HEK293 (cell line): Measurements from ENCODE around the gene TEP1.

ENCODE experiments used
- HOXC10 ChIP-seq: sonication (generic); formaldehyde crosslinking; IDR thresholded peaks from 2 replicates; pipeline ENCODE4 v1.8.1; 2023; ENCODE audit warnings: mild to moderate bottlenecking, missing genetic modification reagents
- KLF16 ChIP-seq: fragments of 450-650 bp; formaldehyde crosslinking; IDR thresholded peaks from 2 replicates; pipeline ENCODE4 v1.5.1; 2017; ENCODE audit warnings: missing biosample characterization, missing genetic modification characterization
- KLF9 ChIP-seq: fragments of 450-650 bp; formaldehyde crosslinking; IDR thresholded peaks from 2 replicates; pipeline ENCODE4 v1.5.1; 2016; ENCODE audit warnings: missing biosample characterization, missing genetic modification characterization, low read depth
- PRDM1 ChIP-seq: fragments of 450-650 bp; formaldehyde crosslinking; IDR thresholded peaks from 2 replicates; pipeline ENCODE4; 2016; ENCODE audit warnings: missing biosample characterization, missing genetic modification characterization
- SCRT2 ChIP-seq: fragments of 450-650 bp; formaldehyde crosslinking; IDR thresholded peaks from 2 replicates; pipeline ENCODE4 v1.5.1; 2016; ENCODE audit warnings: missing biosample characterization, missing genetic modification characterization
- TCF7L2 ChIP-seq: IDR thresholded peaks from 2 replicates; pipeline ENCODE4 v1.6.1; 2011; ENCODE audit warnings: low read depth, mild to moderate bottlenecking, inconsistent platforms, low read length, moderate library complexity, borderline replicate concordance
- ZBTB21 ChIP-seq: fragments of 450-650 bp; formaldehyde crosslinking; IDR thresholded peaks from 2 replicates; pipeline ENCODE4 v1.5.1; 2017; ENCODE audit warnings: missing biosample characterization, missing genetic modification characterization
- ZFP41 ChIP-seq: fragments of 450-650 bp; formaldehyde crosslinking; IDR thresholded peaks from 2 replicates; pipeline ENCODE4 v1.5.1; 2016; ENCODE audit warnings: missing biosample characterization, missing genetic modification characterization, borderline replicate concordance
- ZNF121 ChIP-seq: fragments of 450-650 bp; formaldehyde crosslinking; IDR thresholded peaks from 2 replicates; pipeline ENCODE4 v1.5.1; 2016; ENCODE audit warnings: missing biosample characterization, missing genetic modification characterization
- ZNF184 ChIP-seq: fragments of 450-650 bp; IDR thresholded peaks from 2 replicates; pipeline ENCODE4 v1.5.1; 2018; ENCODE audit warnings: missing biosample characterization, mild to moderate bottlenecking, missing genetic modification characterization
- ZNF239 ChIP-seq: fragments of 450-650 bp; formaldehyde crosslinking; IDR thresholded peaks from 2 replicates; pipeline ENCODE4 v1.5.1; 2016; ENCODE audit warnings: missing biosample characterization, missing genetic modification characterization
- ZNF350 ChIP-seq: fragments of 450-650 bp; formaldehyde crosslinking; IDR thresholded peaks from 2 replicates; pipeline ENCODE4 v1.5.0; 2017; ENCODE audit warnings: missing biosample characterization, mild to moderate bottlenecking, missing genetic modification characterization
- ZNF394 ChIP-seq: fragments of 450-650 bp; formaldehyde crosslinking; IDR thresholded peaks from 2 replicates; pipeline ENCODE4 v1.5.1; 2016; ENCODE audit warnings: missing biosample characterization, missing genetic modification characterization, mild to moderate bottlenecking, moderate library complexity, borderline replicate concordance
- ZNF433 ChIP-seq: fragments of 450-650 bp; formaldehyde crosslinking; IDR thresholded peaks from 2 replicates; pipeline ENCODE4 v1.5.1; 2016; ENCODE audit warnings: missing biosample characterization, missing genetic modification characterization, low read depth
- ZNF510 ChIP-seq: fragments of 450-650 bp; formaldehyde crosslinking; IDR thresholded peaks from 2 replicates; pipeline ENCODE4 v1.5.1; 2018; ENCODE audit warnings: mild to moderate bottlenecking, missing genetic modification characterization, missing biosample characterization; ENCODE audit not compliant: insufficient replicate concordance
- ZNF521 ChIP-seq: fragments of 450-650 bp; formaldehyde crosslinking; IDR thresholded peaks from 2 replicates; pipeline ENCODE4 v1.5.1; 2017; ENCODE audit warnings: missing biosample characterization, mild to moderate bottlenecking, missing genetic modification characterization
- ZNF530 ChIP-seq: fragments of 450-650 bp; formaldehyde crosslinking; IDR thresholded peaks from 2 replicates; pipeline ENCODE4 v1.5.1; 2016; ENCODE audit warnings: low read depth, missing biosample characterization, missing genetic modification characterization
- ZNF561 ChIP-seq: fragments of 450-650 bp; IDR thresholded peaks from 2 replicates; pipeline ENCODE4 v1.5.1; 2018; ENCODE audit warnings: missing biosample characterization, missing genetic modification characterization, borderline replicate concordance
- ZNF670 ChIP-seq: fragments of 450-650 bp; formaldehyde crosslinking; IDR thresholded peaks from 2 replicates; pipeline ENCODE4 v1.5.1; 2016; ENCODE audit warnings: missing biosample characterization, missing genetic modification characterization, low read depth
- ZNF768 ChIP-seq: fragments of 450-650 bp; formaldehyde crosslinking; IDR thresholded peaks from 2 replicates; pipeline ENCODE4 v1.5.1; 2018; ENCODE audit warnings: missing biosample characterization, mild to moderate bottlenecking, missing genetic modification characterization
- ZNF791 ChIP-seq: fragments of 450-650 bp; formaldehyde crosslinking; IDR thresholded peaks from 2 replicates; pipeline ENCODE4 v1.5.1; 2016; ENCODE audit warnings: missing biosample characterization, missing genetic modification characterization
- ZNF792 ChIP-seq: fragments of 450-650 bp; formaldehyde crosslinking; IDR thresholded peaks from 2 replicates; pipeline ENCODE4 v1.5.1; 2016; ENCODE audit warnings: missing biosample characterization, missing genetic modification characterization
- ZNF837 ChIP-seq: fragments of 450-650 bp; formaldehyde crosslinking; IDR thresholded peaks from 2 replicates; pipeline ENCODE4 v1.5.1; 2016; ENCODE audit warnings: missing biosample characterization, missing genetic modification characterization
- ZSCAN16 ChIP-seq: fragments of 450-650 bp; formaldehyde crosslinking; IDR thresholded peaks from 2 replicates; pipeline ENCODE4 v1.5.1; 2016; ENCODE audit warnings: missing biosample characterization, missing genetic modification characterization
- ZSCAN23 ChIP-seq: fragments of 450-650 bp; formaldehyde crosslinking; IDR thresholded peaks from 2 replicates; pipeline ENCODE4 v1.5.1; 2016; ENCODE audit warnings: missing biosample characterization, missing genetic modification characterization
- ZXDB ChIP-seq: fragments of 450-650 bp; formaldehyde crosslinking; IDR thresholded peaks from 2 replicates; pipeline ENCODE4 v1.5.1; 2016; ENCODE audit warnings: missing biosample characterization, missing genetic modification characterization
- TF ChIP-seq, protein P1 (sequence below): fragments of 450-650 bp; formaldehyde crosslinking; IDR thresholded peaks from 2 replicates; pipeline ENCODE4 v1.5.1; 2016; ENCODE audit warnings: missing biosample characterization, missing genetic modification characterization
- TF ChIP-seq, protein P2 (sequence below): fragments of 450-650 bp; formaldehyde crosslinking; IDR thresholded peaks from 2 replicates; pipeline ENCODE4 v1.5.1; 2016; ENCODE audit warnings: missing biosample characterization, missing genetic modification characterization
- TF ChIP-seq, protein P3 (sequence below): fragments of 450-650 bp; IDR thresholded peaks from 2 replicates; pipeline ENCODE4 v1.5.1; 2018; ENCODE audit warnings: missing biosample characterization, missing genetic modification characterization
- TF ChIP-seq, protein P4 (sequence below): fragments of 450-650 bp; formaldehyde crosslinking; IDR thresholded peaks from 2 replicates; pipeline ENCODE4 v1.5.1; 2016; ENCODE audit warnings: missing biosample characterization, missing genetic modification characterization
- TF ChIP-seq, protein P5 (sequence below): fragments of 450-650 bp; formaldehyde crosslinking; IDR thresholded peaks from 2 replicates; pipeline ENCODE4 v1.5.1; 2017; ENCODE audit warnings: missing biosample characterization, missing genetic modification characterization

TEP1 gene

DNA sequence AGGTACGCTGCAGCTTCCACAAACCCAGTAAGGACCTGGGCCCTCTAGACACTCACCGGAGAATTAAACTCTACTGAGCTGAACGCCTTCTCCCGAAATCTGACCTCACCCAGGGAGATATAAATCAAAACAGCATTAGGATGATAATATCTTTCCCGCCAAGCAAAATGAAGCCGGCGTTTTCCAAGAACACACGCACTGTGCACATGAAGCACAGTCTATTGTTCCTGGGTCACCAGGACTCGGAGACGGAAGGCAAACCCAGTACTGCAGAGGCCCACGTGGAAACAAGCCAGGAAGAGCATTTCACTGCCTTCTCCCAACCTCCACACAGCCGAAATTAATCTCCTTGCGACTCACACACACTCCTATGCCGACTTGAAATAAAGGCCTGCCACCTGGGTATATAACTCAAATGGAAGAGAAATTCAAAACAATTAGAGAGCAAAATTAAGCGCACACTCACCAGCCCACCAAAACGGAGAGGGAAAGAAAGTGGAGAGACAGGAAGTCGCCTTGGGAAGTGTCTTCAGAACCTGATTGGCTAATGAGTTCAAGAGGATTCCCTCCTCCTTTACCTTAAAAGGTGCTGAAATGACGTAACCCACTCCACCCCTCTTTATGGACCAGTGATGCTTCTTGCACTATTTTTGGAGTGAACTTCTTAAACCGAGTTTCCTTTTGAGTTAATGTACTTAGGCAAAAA is 80.4 kb downstream of the TEP1 start, which contains the start of gene CCNB1IP1 (continued):
- TF ChIP-seq, protein P1, sequence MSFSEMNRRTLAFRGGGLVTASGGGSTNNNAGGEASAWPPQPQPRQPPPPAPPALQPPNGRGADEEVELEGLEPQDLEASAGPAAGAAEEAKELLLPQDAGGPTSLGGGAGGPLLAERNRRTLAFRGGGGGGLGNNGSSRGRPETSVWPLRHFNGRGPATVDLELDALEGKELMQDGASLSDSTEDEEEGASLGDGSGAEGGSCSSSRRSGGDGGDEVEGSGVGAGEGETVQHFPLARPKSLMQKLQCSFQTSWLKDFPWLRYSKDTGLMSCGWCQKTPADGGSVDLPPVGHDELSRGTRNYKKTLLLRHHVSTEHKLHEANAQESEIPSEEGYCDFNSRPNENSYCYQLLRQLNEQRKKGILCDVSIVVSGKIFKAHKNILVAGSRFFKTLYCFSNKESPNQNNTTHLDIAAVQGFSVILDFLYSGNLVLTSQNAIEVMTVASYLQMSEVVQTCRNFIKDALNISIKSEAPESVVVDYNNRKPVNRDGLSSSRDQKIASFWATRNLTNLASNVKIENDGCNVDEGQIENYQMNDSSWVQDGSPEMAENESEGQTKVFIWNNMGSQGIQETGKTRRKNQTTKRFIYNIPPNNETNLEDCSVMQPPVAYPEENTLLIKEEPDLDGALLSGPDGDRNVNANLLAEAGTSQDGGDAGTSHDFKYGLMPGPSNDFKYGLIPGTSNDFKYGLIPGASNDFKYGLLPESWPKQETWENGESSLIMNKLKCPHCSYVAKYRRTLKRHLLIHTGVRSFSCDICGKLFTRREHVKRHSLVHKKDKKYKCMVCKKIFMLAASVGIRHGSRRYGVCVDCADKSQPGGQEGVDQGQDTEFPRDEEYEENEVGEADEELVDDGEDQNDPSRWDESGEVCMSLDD (tag by site-specific recombination), result no peak
- TF ChIP-seq ZNF121 (no peak), PRDM1 (tag by site-specific recombination) (peak; percentile 92), ZNF184 (tag by site-specific recombination) (no peak), ZNF510 (no peak), SCRT2 (tag by site-specific recombination) (no peak), ZBTB21 (tag by site-specific recombination) (0 out of 2 replicates have a peak, but pooled peaks have one; percentile 28), KLF16 (tag by site-specific recombination) (peak; percentile 54; the same call in 1 of the 2 replicates), KLF9 (no peak), ZNF837 (no peak), ZNF791 (no peak), ZNF768 (tag by site-specific recombination) (no peak), ZSCAN23 (no peak), TCF7L2 (no peak), ZNF239 (no peak), ZNF394 (no peak), ZXDB (tag by site-specific recombination) (peak; percentile 77), ZNF561 (tag by site-specific recombination) (no peak; the same call in 1 of the 2 replicates), ZNF792 (no peak), HOXC10 (CRISPR knock-in tag) (no peak), ZNF521 (no peak), ZNF350 (no peak; the same call in 1 of the 2 replicates), ZSCAN16 (tag by site-specific recombination) (no peak), ZNF433 (tag by site-specific recombination) (no peak), ZNF670 (tag by site-specific recombination) (no peak), ZFP41 (tag by site-specific recombination) (no peak), ZNF530 (tag by site-specific recombination) (no peak)
- TF ChIP-seq, protein P2, sequence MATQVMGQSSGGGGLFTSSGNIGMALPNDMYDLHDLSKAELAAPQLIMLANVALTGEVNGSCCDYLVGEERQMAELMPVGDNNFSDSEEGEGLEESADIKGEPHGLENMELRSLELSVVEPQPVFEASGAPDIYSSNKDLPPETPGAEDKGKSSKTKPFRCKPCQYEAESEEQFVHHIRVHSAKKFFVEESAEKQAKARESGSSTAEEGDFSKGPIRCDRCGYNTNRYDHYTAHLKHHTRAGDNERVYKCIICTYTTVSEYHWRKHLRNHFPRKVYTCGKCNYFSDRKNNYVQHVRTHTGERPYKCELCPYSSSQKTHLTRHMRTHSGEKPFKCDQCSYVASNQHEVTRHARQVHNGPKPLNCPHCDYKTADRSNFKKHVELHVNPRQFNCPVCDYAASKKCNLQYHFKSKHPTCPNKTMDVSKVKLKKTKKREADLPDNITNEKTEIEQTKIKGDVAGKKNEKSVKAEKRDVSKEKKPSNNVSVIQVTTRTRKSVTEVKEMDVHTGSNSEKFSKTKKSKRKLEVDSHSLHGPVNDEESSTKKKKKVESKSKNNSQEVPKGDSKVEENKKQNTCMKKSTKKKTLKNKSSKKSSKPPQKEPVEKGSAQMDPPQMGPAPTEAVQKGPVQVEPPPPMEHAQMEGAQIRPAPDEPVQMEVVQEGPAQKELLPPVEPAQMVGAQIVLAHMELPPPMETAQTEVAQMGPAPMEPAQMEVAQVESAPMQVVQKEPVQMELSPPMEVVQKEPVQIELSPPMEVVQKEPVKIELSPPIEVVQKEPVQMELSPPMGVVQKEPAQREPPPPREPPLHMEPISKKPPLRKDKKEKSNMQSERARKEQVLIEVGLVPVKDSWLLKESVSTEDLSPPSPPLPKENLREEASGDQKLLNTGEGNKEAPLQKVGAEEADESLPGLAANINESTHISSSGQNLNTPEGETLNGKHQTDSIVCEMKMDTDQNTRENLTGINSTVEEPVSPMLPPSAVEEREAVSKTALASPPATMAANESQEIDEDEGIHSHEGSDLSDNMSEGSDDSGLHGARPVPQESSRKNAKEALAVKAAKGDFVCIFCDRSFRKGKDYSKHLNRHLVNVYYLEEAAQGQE (tag by site-specific recombination), result no peak
- TF ChIP-seq, protein P3, sequence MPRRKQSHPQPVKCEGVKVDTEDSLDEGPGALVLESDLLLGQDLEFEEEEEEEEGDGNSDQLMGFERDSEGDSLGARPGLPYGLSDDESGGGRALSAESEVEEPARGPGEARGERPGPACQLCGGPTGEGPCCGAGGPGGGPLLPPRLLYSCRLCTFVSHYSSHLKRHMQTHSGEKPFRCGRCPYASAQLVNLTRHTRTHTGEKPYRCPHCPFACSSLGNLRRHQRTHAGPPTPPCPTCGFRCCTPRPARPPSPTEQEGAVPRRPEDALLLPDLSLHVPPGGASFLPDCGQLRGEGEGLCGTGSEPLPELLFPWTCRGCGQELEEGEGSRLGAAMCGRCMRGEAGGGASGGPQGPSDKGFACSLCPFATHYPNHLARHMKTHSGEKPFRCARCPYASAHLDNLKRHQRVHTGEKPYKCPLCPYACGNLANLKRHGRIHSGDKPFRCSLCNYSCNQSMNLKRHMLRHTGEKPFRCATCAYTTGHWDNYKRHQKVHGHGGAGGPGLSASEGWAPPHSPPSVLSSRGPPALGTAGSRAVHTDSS, result no peak
- TF ChIP-seq, protein P4, sequence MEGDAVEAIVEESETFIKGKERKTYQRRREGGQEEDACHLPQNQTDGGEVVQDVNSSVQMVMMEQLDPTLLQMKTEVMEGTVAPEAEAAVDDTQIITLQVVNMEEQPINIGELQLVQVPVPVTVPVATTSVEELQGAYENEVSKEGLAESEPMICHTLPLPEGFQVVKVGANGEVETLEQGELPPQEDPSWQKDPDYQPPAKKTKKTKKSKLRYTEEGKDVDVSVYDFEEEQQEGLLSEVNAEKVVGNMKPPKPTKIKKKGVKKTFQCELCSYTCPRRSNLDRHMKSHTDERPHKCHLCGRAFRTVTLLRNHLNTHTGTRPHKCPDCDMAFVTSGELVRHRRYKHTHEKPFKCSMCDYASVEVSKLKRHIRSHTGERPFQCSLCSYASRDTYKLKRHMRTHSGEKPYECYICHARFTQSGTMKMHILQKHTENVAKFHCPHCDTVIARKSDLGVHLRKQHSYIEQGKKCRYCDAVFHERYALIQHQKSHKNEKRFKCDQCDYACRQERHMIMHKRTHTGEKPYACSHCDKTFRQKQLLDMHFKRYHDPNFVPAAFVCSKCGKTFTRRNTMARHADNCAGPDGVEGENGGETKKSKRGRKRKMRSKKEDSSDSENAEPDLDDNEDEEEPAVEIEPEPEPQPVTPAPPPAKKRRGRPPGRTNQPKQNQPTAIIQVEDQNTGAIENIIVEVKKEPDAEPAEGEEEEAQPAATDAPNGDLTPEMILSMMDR, result no peak
- TF ChIP-seq, protein P5, sequence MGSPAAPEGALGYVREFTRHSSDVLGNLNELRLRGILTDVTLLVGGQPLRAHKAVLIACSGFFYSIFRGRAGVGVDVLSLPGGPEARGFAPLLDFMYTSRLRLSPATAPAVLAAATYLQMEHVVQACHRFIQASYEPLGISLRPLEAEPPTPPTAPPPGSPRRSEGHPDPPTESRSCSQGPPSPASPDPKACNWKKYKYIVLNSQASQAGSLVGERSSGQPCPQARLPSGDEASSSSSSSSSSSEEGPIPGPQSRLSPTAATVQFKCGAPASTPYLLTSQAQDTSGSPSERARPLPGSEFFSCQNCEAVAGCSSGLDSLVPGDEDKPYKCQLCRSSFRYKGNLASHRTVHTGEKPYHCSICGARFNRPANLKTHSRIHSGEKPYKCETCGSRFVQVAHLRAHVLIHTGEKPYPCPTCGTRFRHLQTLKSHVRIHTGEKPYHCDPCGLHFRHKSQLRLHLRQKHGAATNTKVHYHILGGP (tag by site-specific recombination), result no peak
